CD4-positive, CD25-positive, alpha-beta regulatory T cell (primary cell): ENCODE measurements around the gene TPR. TPM values are rescaled to one million over a fixed set of nuclear protein-coding genes. Genes with fewer than 3 reads are reported as not detected.
A peak's percentile ranks its signal among the peaks of the same experiment; 100 is the strongest.

ENCODE experiments used
- ATAC-seq, 2 donors: fragments of 150-1000 bp; cut with Tn5 transposase; one replicate each; pipeline ENCODE4 v1.10.0; 2021; ENCODE audit warnings: low read depth in 2 of 2, moderate number of reproducible peaks in 2 of 2, moderate library complexity in 1 of 2
- DNase-seq, 3 donors: peaks; one replicate each; pipeline versions ENCODE4 v3.0.0 to v3.0.0-alpha.2; 2012 to 2022; ENCODE audit warnings: mixed read lengths in 1 of 3
- H3K27ac ChIP-seq: one replicate; pipeline ENCODE4 v1.7.0; 2013; ENCODE audit warnings: mild to moderate bottlenecking, low read length; ENCODE audit not compliant: insufficient read depth, poor library complexity, severe bottlenecking
- H3K27me3 ChIP-seq: one replicate; pipeline ENCODE4 v1.7.0; 2013; ENCODE audit warnings: low read length; ENCODE audit not compliant: control insufficient read depth, insufficient read depth
- H3K36me3 ChIP-seq: one replicate; pipeline ENCODE4 v1.7.0; 2013; ENCODE audit warnings: mild to moderate bottlenecking, low read length, moderate library complexity; ENCODE audit not compliant: control insufficient read depth, insufficient read depth
- H3K4me1 ChIP-seq: 2 replicates; pipeline ENCODE4 v1.7.0; 2013; ENCODE audit warnings: mild to moderate bottlenecking, low read length; ENCODE audit not compliant: insufficient read depth, control insufficient read depth, poor library complexity, severe bottlenecking
- H3K4me3 ChIP-seq: one replicate; pipeline ENCODE4 v1.7.0; 2013; ENCODE audit warnings: low read depth, mild to moderate bottlenecking, low read length, moderate library complexity
- H3K9me3 ChIP-seq, 2 experiments: 1 replicate in 1 of 2; 2 replicates in 1 of 2; pipeline ENCODE4 v1.7.0; 2013; ENCODE audit warnings: low read length in 2 of 2, mild to moderate bottlenecking in 1 of 2, moderate library complexity in 1 of 2; ENCODE audit not compliant: control insufficient read depth in 2 of 2
- H3K27ac Mint-ChIP-seq, 3 donors: one replicate each; pipeline ENCODE4 v1.8.0; 2020 to 2022; ENCODE audit warnings: mild to moderate bottlenecking in 3 of 3, mixed read lengths in 3 of 3, moderate library complexity in 2 of 3
- H3K27me3 Mint-ChIP-seq: one replicate; pipeline ENCODE4 v1.8.0; 2022; ENCODE audit warnings: mild to moderate bottlenecking, mixed read lengths
- H3K36me3 Mint-ChIP-seq: one replicate; pipeline ENCODE4 v1.8.0; 2020; ENCODE audit warnings: mixed read lengths
- H3K4me1 Mint-ChIP-seq, 4 donors: one replicate each; pipeline ENCODE4 v1.8.0; 2020 to 2022; ENCODE audit warnings: mixed read lengths in 4 of 4, mild to moderate bottlenecking in 1 of 4
- H3K4me3 Mint-ChIP-seq, 4 donors: one replicate each; pipeline ENCODE4 v1.8.0; 2020 to 2022; ENCODE audit warnings: mild to moderate bottlenecking in 4 of 4, mixed read lengths in 4 of 4, moderate library complexity in 3 of 4
- H3K9me3 Mint-ChIP-seq, 7 donors: one replicate each; pipeline ENCODE4 v1.8.0; 2020 to 2022; ENCODE audit warnings: mixed read lengths in 7 of 7, mild to moderate bottlenecking in 3 of 7, moderate library complexity in 2 of 7
- polyA plus RNA-seq, 4 donors: library from polyadenylated mRNA; unstranded; fragments of 300-500 nt; fragmentation: Illumina TruSeq; gene quantifications; one replicate each; pipeline ENCODE4 v1.2.3, GENCODE V29; 2021
- total RNA-seq: library from RNA; stranded (reverse); gene quantifications from one replicate; pipeline ENCODE4 v1.2.3, GENCODE V29; 2022

TPR gene
- total and polyA plus RNA-seq, 5 donors from 2014 or later, result 94.4 to 208 (median 118) TPM

- Mint-ChIP-seq H3K27me3 (no peaks in the 10 kb centered on the region), H3K27ac (no peak overlapping the region), H3K36me3 (peaks cover 19% of the 10 kb centered on the region), H3K9me3 (no peaks in the 10 kb centered on the region), H3K4me3 (no peak overlapping the region), H3K4me1 (peaks cover 13 to 52% (median 32%) of the 10 kb centered on the region in 4 donors)
- Histone ChIP-seq H3K36me3 (peaks cover 21% of the 10 kb centered on the region), H3K27ac (peak overlapping the region; percentile 55), H3K9me3 (no peaks in the 10 kb centered on the region), H3K27me3 (no peaks in the 10 kb centered on the region), H3K4me1 (peaks cover 48% of the 10 kb centered on the region), H3K4me3 (peak overlapping the region; percentile 60)
- ATAC-seq (no peak), DNase-seq (peak in 1 of 3 donors; percentile 64)
These were observed 66.6 kb downstream of the TPR start for GRCh38 chr1:186308264-186309060.

DNA sequence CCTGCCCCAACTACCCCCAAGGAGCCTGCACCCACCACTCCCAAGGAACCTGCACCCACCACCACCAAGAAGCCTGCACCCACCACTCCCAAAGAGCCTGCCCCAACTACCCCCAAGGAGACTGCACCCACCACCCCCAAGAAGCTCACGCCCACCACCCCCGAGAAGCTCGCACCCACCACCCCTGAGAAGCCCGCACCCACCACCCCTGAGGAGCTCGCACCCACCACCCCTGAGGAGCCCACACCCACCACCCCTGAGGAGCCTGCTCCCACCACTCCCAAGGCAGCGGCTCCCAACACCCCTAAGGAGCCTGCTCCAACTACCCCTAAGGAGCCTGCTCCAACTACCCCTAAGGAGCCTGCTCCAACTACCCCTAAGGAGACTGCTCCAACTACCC is 67.6 kb downstream of the TPR start:
- H3K36me3 Mint-ChIP-seq, result peaks cover 14% of the 10 kb centered on the region
- H3K4me3 Mint-ChIP-seq, result no peak overlapping the region
- no peaks in the 10 kb centered on the region for H3K27me3 Mint-ChIP-seq
- ATAC-seq (no peak), DNase-seq (no peak)
- H3K4me1 ChIP-seq, result peaks cover 56% of the 10 kb centered on the region
- H3K4me3 ChIP-seq, result no peak overlapping the region
- H3K27ac Mint-ChIP-seq, result peak overlapping the region in 1 of 3 donors; percentile 35
- peaks cover 15 to 55% (median 33%) of the 10 kb centered on the region in 4 donors for H3K4me1 Mint-ChIP-seq
- no peaks in the 10 kb centered on the region for H3K27me3 ChIP-seq
- no peaks in the 10 kb centered on the region for H3K9me3 ChIP-seq
- H3K36me3 ChIP-seq, result peaks cover 11% of the 10 kb centered on the region
- peak overlapping the region; percentile 55 for H3K27ac ChIP-seq
- H3K9me3 Mint-ChIP-seq, result no peaks in the 10 kb centered on the region

GRCh38 chr1:186306533-186306932 is 68.5 kb downstream of the TPR start:
- Mint-ChIP-seq H3K9me3 (no peaks in the 10 kb centered on the region), H3K4me1 (peaks cover 19 to 61% (median 38%) of the 10 kb centered on the region in 4 donors), H3K27ac (peak overlapping the region; percentile 67 to 99 (median 92)), H3K27me3 (no peaks in the 10 kb centered on the region), H3K4me3 (peak overlapping the region; percentile 40 to 77 (median 67)), H3K36me3 (peaks cover 13% of the 10 kb centered on the region)
- Histone ChIP-seq H3K27me3 (no peaks in the 10 kb centered on the region), H3K4me1 (peaks cover 59% of the 10 kb centered on the region), H3K9me3 (no peaks in the 10 kb centered on the region), H3K36me3 (peaks cover 5% of the 10 kb centered on the region), H3K4me3 (peak overlapping the region; percentile 56), H3K27ac (peak overlapping the region; percentile 68)
- ATAC-seq, result peak; percentile 33 to 35
- peak in 1 of 3 donors; percentile 86 for DNase-seq

DNA sequence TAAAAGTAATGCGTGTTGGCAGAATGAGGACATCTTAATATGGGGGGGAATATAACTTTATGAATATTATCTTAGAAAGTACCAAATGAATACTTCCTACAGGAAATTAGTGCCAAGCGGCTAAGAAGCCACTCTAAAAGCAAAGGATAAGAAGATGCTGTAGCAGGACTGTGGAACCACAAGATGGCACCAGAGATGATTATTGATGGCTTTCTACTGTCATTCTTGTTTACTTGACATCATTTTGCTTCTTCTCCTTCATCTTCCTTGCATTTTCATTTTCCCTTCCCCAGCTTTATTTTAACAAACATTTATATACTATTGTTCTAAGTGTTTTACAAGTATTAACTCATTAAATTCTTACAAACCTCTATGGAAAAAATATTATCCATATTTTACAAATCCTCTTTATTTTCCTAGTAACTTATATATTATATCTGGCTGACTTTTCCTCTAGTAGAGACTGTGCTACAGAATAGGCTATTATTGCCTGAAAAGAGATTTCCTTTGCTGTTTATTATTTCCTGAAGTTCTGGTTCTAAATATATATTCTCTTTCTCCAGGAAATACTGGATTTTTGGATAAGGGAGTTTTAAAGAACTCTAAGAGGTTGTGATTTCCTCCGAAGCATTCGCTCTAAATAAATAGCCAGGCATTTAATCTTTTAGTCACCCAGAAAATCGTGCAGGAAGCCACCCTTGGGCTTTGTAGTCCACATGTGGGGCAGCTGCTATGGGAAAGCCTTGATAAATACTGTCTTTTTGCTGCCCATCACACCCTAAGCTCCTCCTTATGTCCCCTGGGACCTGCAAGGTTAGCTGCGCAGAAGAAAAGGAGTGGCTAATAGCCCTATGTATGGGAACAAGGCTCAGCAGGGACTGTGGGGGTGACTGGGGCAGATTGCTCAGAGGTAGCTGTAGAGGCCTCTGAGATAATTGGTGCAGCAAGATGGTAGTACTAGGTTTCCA is 69.8 kb downstream of the TPR start:
- peaks cover 19 to 59% (median 44%) of the 10 kb centered on the region in 4 donors for H3K4me1 Mint-ChIP-seq
- peak overlapping the region; percentile 56 for H3K4me3 ChIP-seq
- H3K27me3 ChIP-seq, result no peaks in the 10 kb centered on the region
- no peaks in the 10 kb centered on the region for H3K27me3 Mint-ChIP-seq
- H3K27ac ChIP-seq, result peak overlapping the region; percentile 68
- H3K9me3 ChIP-seq, result no peaks in the 10 kb centered on the region
- DNase-seq (peak in 2 of 3 donors; percentile 53 to 84), ATAC-seq (peak in 1 of 2 donors; percentile 22)
- H3K4me3 Mint-ChIP-seq, result peak overlapping the region; percentile 42 to 66 (median 56)
- peak overlapping the region; percentile 67 to 95 (median 89) for H3K27ac Mint-ChIP-seq
- no peaks in the 10 kb centered on the region for H3K36me3 ChIP-seq
- H3K4me1 ChIP-seq, result peaks cover 66% of the 10 kb centered on the region
- no peaks in the 10 kb centered on the region for H3K9me3 Mint-ChIP-seq
- H3K36me3 Mint-ChIP-seq, result peaks cover 7% of the 10 kb centered on the region

- DNase-seq (peak in 2 of 3 donors; percentile 48 to 84), ATAC-seq (peak; percentile 44 to 52)
- peak overlapping the region; percentile 68 for H3K27ac ChIP-seq
- H3K27me3 ChIP-seq, result no peaks in the 10 kb centered on the region
- peak overlapping the region; percentile 18 to 63 (median 58) for H3K4me3 Mint-ChIP-seq
- no peaks in the 10 kb centered on the region for H3K9me3 Mint-ChIP-seq
- peaks cover 19 to 64% (median 43%) of the 10 kb centered on the region in 4 donors for H3K4me1 Mint-ChIP-seq
- H3K4me1 ChIP-seq, result peaks cover 67% of the 10 kb centered on the region
- H3K27me3 Mint-ChIP-seq, result no peaks in the 10 kb centered on the region
- H3K4me3 ChIP-seq, result peak overlapping the region; percentile 46
- H3K36me3 ChIP-seq, result no peaks in the 10 kb centered on the region
- H3K27ac Mint-ChIP-seq, result peak overlapping the region; percentile 67 to 95 (median 76)
- peaks cover 3% of the 10 kb centered on the region for H3K36me3 Mint-ChIP-seq
- H3K9me3 ChIP-seq, result no peaks in the 10 kb centered on the region
These were observed 71.1 kb downstream of the TPR start for GRCh38 chr1:186303911-186304310.

- H3K9me3 Mint-ChIP-seq, result no peaks in the 10 kb centered on the region
- peaks cover 3% of the 10 kb centered on the region for H3K36me3 Mint-ChIP-seq
- H3K4me1 Mint-ChIP-seq, result peaks cover 19 to 71% (median 43%) of the 10 kb centered on the region in 4 donors
- H3K36me3 ChIP-seq, result no peaks in the 10 kb centered on the region
- H3K27ac ChIP-seq, result peak overlapping the region; percentile 68
- peak overlapping the region in 3 of 4 donors; percentile 18 to 60 (median 49) for H3K4me3 Mint-ChIP-seq
- ATAC-seq (no peak), DNase-seq (no peak)
- H3K27ac Mint-ChIP-seq, result peak overlapping the region; percentile 67 to 97 (median 95)
- no peaks in the 10 kb centered on the region for H3K27me3 Mint-ChIP-seq
- H3K4me1 ChIP-seq, result peaks cover 54% of the 10 kb centered on the region
- peak overlapping the region; percentile 17 for H3K4me3 ChIP-seq
- H3K27me3 ChIP-seq, result no peaks in the 10 kb centered on the region
- no peaks in the 10 kb centered on the region for H3K9me3 ChIP-seq
These were observed 72.6 kb downstream of the TPR start for GRCh38 chr1:186302381-186302920.

GRCh38 chr1:186301448-186301847 is 73.6 kb downstream of the TPR start:
- Histone ChIP-seq H3K27ac (peak overlapping the region; percentile 68), H3K4me1 (peaks cover 45% of the 10 kb centered on the region), H3K9me3 (no peaks in the 10 kb centered on the region), H3K27me3 (no peaks in the 10 kb centered on the region), H3K4me3 (peak overlapping the region; percentile 14), H3K36me3 (no peaks in the 10 kb centered on the region)
- peak; percentile 72 to 78 for ATAC-seq
- Mint-ChIP-seq H3K4me1 (peaks cover 18 to 70% (median 40%) of the 10 kb centered on the region in 4 donors), H3K27ac (peak overlapping the region; percentile 67 to 97 (median 95)), H3K9me3 (no peaks in the 10 kb centered on the region), H3K27me3 (no peaks in the 10 kb centered on the region), H3K36me3 (peaks cover 2% of the 10 kb centered on the region), H3K4me3 (peak overlapping the region in 2 of 4 donors; percentile 46 to 75)
- DNase-seq, result peak in 2 of 3 donors; percentile 23 to 83
